H9 (cell line): Measurements from ENCODE around the gene CNTFR. TPM values are rescaled to one million over a fixed set of nuclear protein-coding genes. Genes with fewer than 3 reads are reported as not detected.

Experiments
- DNase-seq: peaks from one replicate; pipeline ENCODE4 v3.0.0-alpha.2; 2017
- H2AFZ ChIP-seq: one replicate; pipeline ENCODE4 v1.6.1; 2013; ENCODE audit warnings: mild to moderate bottlenecking, low read length, control low read depth, moderate library complexity
- H2AK5ac ChIP-seq: 2 replicates; pipeline ENCODE4 v1.6.1; 2013; ENCODE audit warnings: low read length, control low read depth, mixed read lengths; ENCODE audit not compliant: insufficient read length
- H2BK120ac ChIP-seq: one replicate; pipeline ENCODE4 v1.6.1; 2013; ENCODE audit warnings: low read depth, mild to moderate bottlenecking, low read length, control low read depth, inconsistent platforms; ENCODE audit not compliant: poor library complexity, severe bottlenecking
- H2BK12ac ChIP-seq: 2 replicates; pipeline ENCODE4 v1.6.1; 2013; ENCODE audit warnings: low read length, control low read depth, mixed read lengths, low read depth; ENCODE audit not compliant: insufficient read length
- H2BK15ac ChIP-seq: 2 replicates; pipeline ENCODE4 v1.6.1; 2013; ENCODE audit warnings: low read depth, low read length, control low read depth
- H2BK20ac ChIP-seq: one replicate; pipeline ENCODE4 v1.6.1; 2013; ENCODE audit warnings: low read depth, mild to moderate bottlenecking, low read length, control low read depth, inconsistent platforms; ENCODE audit not compliant: poor library complexity, severe bottlenecking
- H2BK5ac ChIP-seq: 2 replicates; pipeline ENCODE4 v1.6.1; 2013; ENCODE audit warnings: low read length, control low read depth, mixed read lengths; ENCODE audit not compliant: insufficient read length
- H3K14ac ChIP-seq: 2 replicates; pipeline ENCODE4 v1.6.1; 2013; ENCODE audit warnings: low read length, control low read depth; ENCODE audit not compliant: insufficient read depth
- H3K18ac ChIP-seq: 2 replicates; pipeline ENCODE4 v1.6.1; 2013; ENCODE audit warnings: low read depth, mild to moderate bottlenecking, mixed read lengths, low read length, control low read depth; ENCODE audit not compliant: insufficient read length
- H3K23ac ChIP-seq: 2 replicates; pipeline ENCODE4 v1.6.1; 2013; ENCODE audit warnings: low read length, control low read depth, mixed read lengths, low read depth; ENCODE audit not compliant: insufficient read length
- H3K23me2 ChIP-seq: 2 replicates; pipeline ENCODE4 v1.6.1; 2013; ENCODE audit warnings: low read depth, mild to moderate bottlenecking, mixed read lengths, low read length, control low read depth; ENCODE audit not compliant: insufficient read length, poor library complexity, severe bottlenecking
- H3K27ac ChIP-seq: 2 replicates; pipeline ENCODE4 v1.5.1; 2013; ENCODE audit warnings: low read length, control low read depth, mixed read lengths, low read depth; ENCODE audit not compliant: insufficient read length
- H3K27me3 ChIP-seq: 2 replicates; pipeline ENCODE4 v1.6.1; 2013; ENCODE audit warnings: low read length, control low read depth, inconsistent platforms; ENCODE audit not compliant: insufficient read depth
- H3K4ac ChIP-seq: 2 replicates; pipeline ENCODE4 v1.6.1; 2013; ENCODE audit warnings: low read depth, mild to moderate bottlenecking, control low read depth, inconsistent platforms, low read length, moderate library complexity
- H3K4me1 ChIP-seq: 2 replicates; pipeline ENCODE4 v1.6.1; 2013; ENCODE audit warnings: low read length, control low read depth, inconsistent platforms; ENCODE audit not compliant: insufficient read depth
- H3K4me2 ChIP-seq: 2 replicates; pipeline ENCODE4 v1.6.1; 2013; ENCODE audit warnings: low read length, control low read depth, mixed read lengths; ENCODE audit not compliant: insufficient read length, insufficient read depth
- H3K56ac ChIP-seq: 2 replicates; pipeline ENCODE4 v1.6.1; 2013; ENCODE audit warnings: low read depth, mild to moderate bottlenecking, mixed read lengths, low read length, control low read depth; ENCODE audit not compliant: insufficient read length
- H3K79me1 ChIP-seq: 2 replicates; pipeline ENCODE4 v1.6.1; 2013; ENCODE audit warnings: low read depth, mild to moderate bottlenecking, moderate library complexity, low read length, control low read depth, inconsistent platforms; ENCODE audit not compliant: insufficient read depth, poor library complexity, severe bottlenecking
- H3K79me2 ChIP-seq: 2 replicates; pipeline ENCODE4 v1.6.1; 2013; ENCODE audit warnings: low read length, control low read depth, inconsistent platforms; ENCODE audit not compliant: insufficient read depth
- H3K9ac ChIP-seq: 2 replicates; pipeline ENCODE4 v1.6.1; 2013; ENCODE audit warnings: low read length, control low read depth, mixed read lengths; ENCODE audit not compliant: insufficient read length; ENCODE audit errors: extremely low read depth
- H3K9me3 ChIP-seq: one replicate; pipeline ENCODE4 v1.6.1; 2013; ENCODE audit warnings: low read depth, low read length, inconsistent platforms; ENCODE audit not compliant: control insufficient read depth
- H3T11ph ChIP-seq: one replicate; pipeline ENCODE4 v1.6.1; 2013; ENCODE audit warnings: mild to moderate bottlenecking, low read length, control low read depth, inconsistent platforms
- H4K20me1 ChIP-seq: one replicate; pipeline ENCODE4 v1.6.1; 2013; ENCODE audit not compliant: control insufficient read depth, insufficient read length, insufficient read depth
- H4K5ac ChIP-seq: 2 replicates; pipeline ENCODE4 v1.6.1; 2013; ENCODE audit warnings: low read depth, mild to moderate bottlenecking, mixed read lengths, low read length, control low read depth; ENCODE audit not compliant: insufficient read length
- H4K8ac ChIP-seq: replicated peaks from 2 replicates; pipeline ENCODE4 v1.6.1; 2013; ENCODE audit warnings: low read length, control low read depth, mixed read lengths, low read depth; ENCODE audit not compliant: insufficient read length
- H4K91ac ChIP-seq: 2 replicates; pipeline ENCODE4 v1.6.1; 2013; ENCODE audit warnings: low read depth, mild to moderate bottlenecking, moderate library complexity, mixed read lengths, low read length, control low read depth; ENCODE audit not compliant: insufficient read length
- H3K27ac Mint-ChIP-seq, 3 experiments: 2 replicates in 2 of 3; 3 replicates in 1 of 3; pipeline ENCODE4 v1.8.0; 2020 to 2021; ENCODE audit warnings: mixed read lengths in 3 of 3, mild to moderate bottlenecking in 1 of 3, moderate library complexity in 1 of 3
- H3K27me3 Mint-ChIP-seq: 2 replicates; pipeline ENCODE4 v1.8.0; 2021; ENCODE audit warnings: low read depth, mild to moderate bottlenecking, moderate library complexity, mixed read lengths
- H3K36me3 Mint-ChIP-seq, 3 experiments: 2 replicates in 2 of 3; 3 replicates in 1 of 3; pipeline ENCODE4 v1.8.0; 2020 to 2021; ENCODE audit warnings: low read depth in 3 of 3, mixed read lengths in 3 of 3; ENCODE audit not compliant: insufficient read depth in 1 of 3
- H3K4me1 Mint-ChIP-seq, 2 experiments: 2 replicates each; pipeline ENCODE4 v1.8.0; 2020; ENCODE audit warnings: mixed read lengths in 2 of 2
- H3K4me3 Mint-ChIP-seq, 2 experiments: 2 replicates in 1 of 2; 3 replicates in 1 of 2; pipeline ENCODE4 v1.8.0; 2020 to 2021; ENCODE audit warnings: mild to moderate bottlenecking in 2 of 2, mixed read lengths in 2 of 2, moderate library complexity in 1 of 2
- H3K9me3 Mint-ChIP-seq, 2 experiments: 2 replicates in 1 of 2; 3 replicates in 1 of 2; pipeline ENCODE4 v1.8.0; 2020; ENCODE audit warnings: mild to moderate bottlenecking in 2 of 2, mixed read lengths in 2 of 2, moderate library complexity in 1 of 2
- WGBS: extraction: QIAGEN DNeasy Blood & Tissue Kit; methylation state at CpG from one replicate; pipeline ENCODE4 v1.1.7; 2013; ENCODE audit warnings: missing lambda C conversion rate, low lambda C conversion rate, mixed read lengths; ENCODE audit not compliant: insufficient read length; ENCODE audit errors: extremely low coverage; 5-methylcytosine and 5-hydroxymethylcytosine counted together
- total RNA-seq: library from RNA; stranded (reverse); gene quantifications from 2 replicates; pipeline ENCODE4 v1.2.1, GENCODE V29; 2021
- TF ChIP-seq, protein P1 (sequence below): fragments of 200-600 bp; sonication (generic); conservative IDR thresholded peaks from 3 replicates; pipeline ENCODE4 v1.8.0; 2021; ENCODE audit warnings: antibody characterized with exemption, mild to moderate bottlenecking

The CNTFR gene
- total RNA-seq, 1 experiment from 2014 or later: 0.55 TPM

DNA sequence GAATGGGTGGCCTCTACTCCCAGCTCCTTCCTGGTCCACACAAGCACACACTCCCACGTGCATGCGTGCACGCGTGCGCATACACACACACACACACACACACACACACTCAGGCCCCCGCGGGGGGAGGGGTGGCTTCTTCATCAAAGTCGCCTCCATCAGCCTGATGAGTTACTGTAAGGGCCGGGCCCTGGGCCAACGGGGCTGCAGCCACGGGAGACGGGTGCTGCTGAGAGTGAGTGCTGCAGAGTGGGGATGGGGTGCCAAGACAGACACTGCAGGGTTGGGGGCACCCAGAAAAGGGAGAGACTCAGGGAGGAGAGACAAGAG is 18.1 kb downstream of the CNTFR start:
- Histone ChIP-seq H3K79me2 (no peaks in the 10 kb centered on the region), H3K9me3 (no peaks in the 10 kb centered on the region), H3K4me1 (peaks cover 1% of the 10 kb centered on the region; the same call in 1 of the 2 replicates), H3K18ac (no peak overlapping the region), H4K91ac (no peak overlapping the region), H2BK5ac (no peak overlapping the region), H3K27ac (no peak overlapping the region), H3K14ac (no peak overlapping the region), H4K8ac (no peak overlapping the region), H2BK15ac (no peak overlapping the region), H3K23me2 (no peaks in the 10 kb centered on the region), H2BK20ac (no peak overlapping the region), H3K27me3 (no peaks in the 10 kb centered on the region; the same call in 1 of the 2 replicates), H4K20me1 (peaks cover 4% of the 10 kb centered on the region), H2AK5ac (no peak overlapping the region), H3K79me1 (no peaks in the 10 kb centered on the region), H3K56ac (no peak overlapping the region), H3K9ac (no peak overlapping the region), H2BK12ac (no peak overlapping the region), H2BK120ac (no peak overlapping the region), H3K4me2 (no peak overlapping the region), H2AFZ (no peak overlapping the region), H3K23ac (no peak overlapping the region), H3K4ac (no peak overlapping the region), H4K5ac (no peak overlapping the region), H3T11ph (no peak overlapping the region)
- TF ChIP-seq, protein P1, sequence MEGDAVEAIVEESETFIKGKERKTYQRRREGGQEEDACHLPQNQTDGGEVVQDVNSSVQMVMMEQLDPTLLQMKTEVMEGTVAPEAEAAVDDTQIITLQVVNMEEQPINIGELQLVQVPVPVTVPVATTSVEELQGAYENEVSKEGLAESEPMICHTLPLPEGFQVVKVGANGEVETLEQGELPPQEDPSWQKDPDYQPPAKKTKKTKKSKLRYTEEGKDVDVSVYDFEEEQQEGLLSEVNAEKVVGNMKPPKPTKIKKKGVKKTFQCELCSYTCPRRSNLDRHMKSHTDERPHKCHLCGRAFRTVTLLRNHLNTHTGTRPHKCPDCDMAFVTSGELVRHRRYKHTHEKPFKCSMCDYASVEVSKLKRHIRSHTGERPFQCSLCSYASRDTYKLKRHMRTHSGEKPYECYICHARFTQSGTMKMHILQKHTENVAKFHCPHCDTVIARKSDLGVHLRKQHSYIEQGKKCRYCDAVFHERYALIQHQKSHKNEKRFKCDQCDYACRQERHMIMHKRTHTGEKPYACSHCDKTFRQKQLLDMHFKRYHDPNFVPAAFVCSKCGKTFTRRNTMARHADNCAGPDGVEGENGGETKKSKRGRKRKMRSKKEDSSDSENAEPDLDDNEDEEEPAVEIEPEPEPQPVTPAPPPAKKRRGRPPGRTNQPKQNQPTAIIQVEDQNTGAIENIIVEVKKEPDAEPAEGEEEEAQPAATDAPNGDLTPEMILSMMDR: no peak
- no peak for DNase-seq
- H3K27ac Mint-ChIP-seq: no peak overlapping the region
- peaks cover 38% of the 10 kb centered on the region for H3K27me3 Mint-ChIP-seq
- no peak overlapping the region for H3K4me3 Mint-ChIP-seq
- WGBS: no CpG with 5 or more reads among the region's 12 CpGs
- H3K4me1 Mint-ChIP-seq: peaks cover 30 to 52% of the 10 kb centered on the region in 2 experiments
- no peaks in the 10 kb centered on the region; a peak in 1 of 5 replicates for H3K9me3 Mint-ChIP-seq
- H3K36me3 Mint-ChIP-seq: no peaks in the 10 kb centered on the region
